ENCODE measurements around the gene STXBP6.
"Not testable (repeated sequence)": the region's sequence is repeated elsewhere in the genome, so short reads cannot be mapped to it uniquely, and the experiment has no call there.

The STXBP6 gene

DNA sequence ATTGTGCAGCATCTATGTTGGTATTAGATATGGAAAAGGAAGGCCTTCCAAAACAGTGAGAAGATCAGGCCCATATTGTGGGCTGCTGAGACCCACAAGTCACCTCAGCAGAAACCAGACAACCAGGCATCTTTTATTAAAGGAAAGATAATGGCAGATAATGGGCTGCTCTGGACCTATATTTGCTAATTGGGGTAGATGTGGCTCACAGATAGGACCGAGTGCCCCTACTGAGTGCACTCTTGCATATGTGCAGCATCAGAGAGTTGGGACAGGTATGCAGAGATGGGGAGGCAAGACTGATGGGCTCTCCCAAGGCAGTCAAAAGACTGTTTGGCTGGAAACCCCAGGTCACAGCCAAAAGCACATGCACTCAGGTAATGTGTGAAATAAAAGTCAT lies 266.2 kb downstream of the STXBP6 start:
- no peak for DNase-seq (ENCODE audit: low spot score in 2 of 2)
- H3K9me3 Mint-ChIP-seq, result no peaks in the 10 kb centered on the region
- no peaks in the 10 kb centered on the region for H3K36me3 Mint-ChIP-seq
- H3K4me1 Mint-ChIP-seq, result no peaks in the 10 kb centered on the region
- no peak overlapping the region for H3K27ac Mint-ChIP-seq
- no peak overlapping the region for H3K4me3 Mint-ChIP-seq
- no peak for ATAC-seq

- H3K36me3 Mint-ChIP-seq, result no peaks in the 10 kb centered on the region
- no peaks in the 10 kb centered on the region for H3K4me1 Mint-ChIP-seq
- no peak overlapping the region for H3K27ac Mint-ChIP-seq
- ATAC-seq, result no peak
- no peak for DNase-seq (ENCODE audit: low spot score in 2 of 2)
- no peaks in the 10 kb centered on the region for H3K9me3 Mint-ChIP-seq
- H3K4me3 Mint-ChIP-seq, result no peak overlapping the region
Observed at GRCh38 chr14:24780281-24780680, 269.7 kb downstream of the STXBP6 start.

DNA sequence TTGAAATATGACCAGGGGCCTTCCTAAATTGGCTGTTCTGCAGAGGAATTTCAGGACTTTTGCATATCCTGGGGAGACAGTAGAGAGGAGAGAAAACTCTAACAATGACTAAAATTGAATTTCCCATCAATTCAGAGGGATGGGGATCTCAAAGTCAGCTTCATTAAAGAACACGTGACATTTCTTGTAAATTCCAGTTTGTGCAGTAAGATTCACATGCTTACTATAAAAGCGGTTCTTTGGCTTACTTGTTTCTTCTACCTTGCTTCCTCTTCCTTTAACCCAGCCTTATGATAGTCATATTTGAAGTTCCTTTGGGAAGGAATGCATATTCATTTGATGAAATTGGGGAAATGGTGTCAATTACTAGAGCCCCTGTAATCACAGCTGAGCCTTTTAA lies 272.3 kb downstream of the STXBP6 start:
- no peak for DNase-seq (ENCODE audit: low spot score in 2 of 2)
- ATAC-seq, result no peak
- H3K36me3 Mint-ChIP-seq, result no peaks in the 10 kb centered on the region
- H3K9me3 Mint-ChIP-seq, result no peaks in the 10 kb centered on the region
- H3K4me1 Mint-ChIP-seq, result no peaks in the 10 kb centered on the region
- H3K4me3 Mint-ChIP-seq, result no peak overlapping the region
- H3K27ac Mint-ChIP-seq, result no peak overlapping the region

- no peak for DNase-seq (ENCODE audit: low spot score in 2 of 2)
- H3K4me3 Mint-ChIP-seq, result no peak overlapping the region
- no peak for ATAC-seq
- no peaks in the 10 kb centered on the region for H3K9me3 Mint-ChIP-seq
- H3K36me3 Mint-ChIP-seq, result no peaks in the 10 kb centered on the region
- H3K4me1 Mint-ChIP-seq, result no peaks in the 10 kb centered on the region
- no peak overlapping the region for H3K27ac Mint-ChIP-seq
Observed at GRCh38 chr14:24775950-24776349, 274.0 kb downstream of the STXBP6 start.

DNA sequence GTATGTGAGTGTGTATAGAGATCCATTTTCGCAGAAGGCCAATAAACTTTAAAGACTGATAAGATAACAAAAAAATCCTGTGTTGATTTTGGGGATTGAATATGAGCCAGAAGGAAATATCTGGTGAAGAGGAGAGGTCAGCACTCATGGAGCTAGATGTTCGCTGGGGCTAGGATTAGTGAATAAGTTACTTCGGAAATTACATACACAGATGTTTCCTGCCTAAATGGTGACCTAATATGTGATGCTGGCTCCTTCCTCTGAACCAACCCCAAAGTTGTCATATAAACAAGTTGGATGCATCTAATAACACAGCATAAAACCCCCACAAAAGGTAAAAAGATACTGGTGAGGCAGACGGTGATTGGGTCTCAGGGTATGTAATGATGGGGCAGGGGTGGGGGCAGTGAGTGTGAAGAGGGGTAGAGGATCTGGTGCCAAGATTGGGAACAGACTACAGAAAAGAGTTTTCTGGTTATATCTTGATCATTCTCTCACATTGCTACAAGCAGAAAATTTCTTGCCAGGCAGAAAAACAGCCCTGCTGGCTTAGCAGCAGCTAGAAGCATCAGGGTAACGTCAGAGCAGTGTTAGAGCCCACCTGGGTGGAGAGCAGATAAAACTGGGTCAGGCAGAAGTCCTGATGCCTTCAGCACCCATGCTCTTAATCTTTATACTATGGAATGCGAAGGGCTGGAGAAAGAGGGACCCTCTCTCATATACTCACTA lies 275.6 kb downstream of the STXBP6 start:
- no peak overlapping the region for H3K4me3 Mint-ChIP-seq
- H3K36me3 Mint-ChIP-seq, result no peaks in the 10 kb centered on the region
- no peak overlapping the region for H3K27ac Mint-ChIP-seq
- no peaks in the 10 kb centered on the region for H3K4me1 Mint-ChIP-seq
- H3K9me3 Mint-ChIP-seq, result no peaks in the 10 kb centered on the region
- no peak for DNase-seq (ENCODE audit: low spot score in 2 of 2)
- no peak for ATAC-seq

DNA sequence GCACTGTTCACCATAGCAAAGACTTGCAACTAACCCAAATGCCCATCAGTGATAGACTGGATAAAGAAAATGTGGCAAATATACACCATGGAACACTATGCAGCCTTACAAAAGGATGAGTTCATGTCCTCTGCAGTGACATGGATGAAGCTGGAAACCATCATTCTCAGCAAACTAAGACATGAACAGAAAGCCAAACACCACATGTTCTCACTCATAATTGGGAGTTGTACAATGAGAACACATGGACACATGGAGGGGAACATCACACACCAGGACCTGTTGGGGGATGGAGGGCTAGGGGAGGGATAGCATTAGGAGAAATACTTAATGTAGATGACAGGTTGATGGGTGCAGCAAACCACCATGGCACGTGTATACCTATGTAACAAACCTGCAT lies 276.4 kb downstream of the STXBP6 start:
- H3K4me1 Mint-ChIP-seq; ATAC-seq; H3K27ac Mint-ChIP-seq; H3K9me3 Mint-ChIP-seq; H3K36me3 Mint-ChIP-seq; H3K4me3 Mint-ChIP-seq; DNase-seq (ENCODE audit: low spot score in 2 of 2): not testable (repeated sequence)

GRCh38 chr14:24766434-24766833 lies 283.5 kb downstream of the STXBP6 start:
- Mint-ChIP-seq H3K4me1 (no peaks in the 10 kb centered on the region), H3K27ac (no peak overlapping the region), H3K36me3 (no peaks in the 10 kb centered on the region), H3K9me3 (no peaks in the 10 kb centered on the region), H3K4me3 (no peak overlapping the region)
- DNase-seq (ENCODE audit: low spot score in 2 of 2), result no peak
- no peak for ATAC-seq

DNA sequence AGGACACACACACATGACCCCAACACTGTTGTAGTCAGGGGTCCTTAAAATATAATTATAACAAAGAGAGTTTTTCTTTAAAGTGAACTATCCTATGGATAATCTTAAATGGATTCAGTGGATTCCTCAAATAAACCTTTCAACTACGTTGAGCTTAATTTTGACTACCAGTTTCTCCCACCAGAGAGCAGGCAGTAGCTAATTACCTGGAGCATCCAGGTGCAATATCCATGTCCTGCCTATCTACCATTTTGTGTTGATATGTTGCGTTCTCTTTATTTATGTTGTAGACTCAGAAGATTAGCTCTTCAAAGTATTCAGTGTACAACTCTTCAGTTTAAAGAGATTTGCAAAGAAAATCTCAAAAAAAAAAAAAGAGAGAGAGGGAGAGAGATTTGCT lies 288.8 kb downstream of the STXBP6 start:
- Mint-ChIP-seq H3K9me3 (no peaks in the 10 kb centered on the region), H3K27ac (no peak overlapping the region), H3K4me3 (no peak overlapping the region), H3K36me3 (no peaks in the 10 kb centered on the region), H3K4me1 (no peaks in the 10 kb centered on the region)
- DNase-seq (ENCODE audit: low spot score in 2 of 2), result no peak
- ATAC-seq, result no peak
